ENCODE data around the gene USP17L21.
"Not testable (repeated sequence)": the region's sequence is repeated elsewhere in the genome, so short reads cannot be mapped to it uniquely, and the experiment has no call there.

The USP17L21 gene, protein sequence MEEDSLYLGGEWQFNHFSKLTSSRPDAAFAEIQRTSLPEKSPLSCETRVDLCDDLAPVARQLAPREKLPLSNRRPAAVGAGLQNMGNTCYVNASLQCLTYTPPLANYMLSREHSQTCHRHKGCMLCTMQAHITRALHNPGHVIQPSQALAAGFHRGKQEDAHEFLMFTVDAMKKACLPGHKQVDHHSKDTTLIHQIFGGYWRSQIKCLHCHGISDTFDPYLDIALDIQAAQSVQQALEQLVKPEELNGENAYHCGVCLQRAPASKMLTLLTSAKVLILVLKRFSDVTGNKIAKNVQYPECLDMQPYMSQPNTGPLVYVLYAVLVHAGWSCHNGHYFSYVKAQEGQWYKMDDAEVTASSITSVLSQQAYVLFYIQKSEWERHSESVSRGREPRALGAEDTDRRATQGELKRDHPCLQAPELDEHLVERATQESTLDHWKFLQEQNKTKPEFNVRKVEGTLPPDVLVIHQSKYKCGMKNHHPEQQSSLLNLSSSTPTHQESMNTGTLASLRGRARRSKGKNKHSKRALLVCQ

DNA sequence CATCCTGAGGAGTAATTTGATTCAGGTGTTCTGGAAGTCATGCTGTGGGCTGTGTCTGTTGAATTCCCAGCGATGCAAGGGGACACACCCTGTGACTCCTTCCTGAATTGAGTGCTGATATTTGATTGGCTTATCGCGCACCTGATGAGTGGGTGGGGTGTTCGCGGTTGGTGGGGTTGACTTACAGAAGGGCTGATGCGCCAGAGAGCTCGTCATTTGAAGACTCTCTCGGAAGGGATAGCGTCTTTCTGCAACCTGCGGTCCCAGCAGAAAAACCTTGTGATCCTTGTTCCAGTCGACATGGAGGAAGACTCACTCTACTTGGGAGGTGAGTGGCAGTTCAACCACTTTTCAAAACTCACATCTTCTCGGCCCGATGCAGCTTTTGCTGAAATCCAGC is at the start of gene USP17L21:
Gene USP17L21 (plus strand): TSS at position 301 of the 400 bp plus-strand sequence. CDS start 0 bp downstream, at position 301.
- DNase-seq = not testable (repeated sequence)

DNA sequence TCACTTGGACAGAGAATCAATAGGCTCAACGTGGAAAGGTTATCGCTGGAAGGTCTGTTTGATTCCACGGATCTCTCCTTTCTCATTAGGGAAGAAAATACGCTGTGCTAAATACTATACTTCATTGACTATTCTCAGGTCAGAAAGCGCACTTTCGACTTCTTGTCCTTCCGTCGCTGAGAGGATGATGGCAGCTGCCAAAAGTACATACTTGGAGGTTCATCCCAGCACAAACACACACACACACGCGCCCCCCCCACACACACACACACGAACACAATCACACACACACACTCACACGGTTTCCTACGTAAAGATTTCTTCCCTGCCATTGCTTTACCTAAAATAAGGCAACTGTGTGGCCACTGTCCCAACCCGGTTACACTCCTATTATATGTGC is 48.0 kb upstream of the USP17L21 start:
- not testable (repeated sequence) for DNase-seq

DNA sequence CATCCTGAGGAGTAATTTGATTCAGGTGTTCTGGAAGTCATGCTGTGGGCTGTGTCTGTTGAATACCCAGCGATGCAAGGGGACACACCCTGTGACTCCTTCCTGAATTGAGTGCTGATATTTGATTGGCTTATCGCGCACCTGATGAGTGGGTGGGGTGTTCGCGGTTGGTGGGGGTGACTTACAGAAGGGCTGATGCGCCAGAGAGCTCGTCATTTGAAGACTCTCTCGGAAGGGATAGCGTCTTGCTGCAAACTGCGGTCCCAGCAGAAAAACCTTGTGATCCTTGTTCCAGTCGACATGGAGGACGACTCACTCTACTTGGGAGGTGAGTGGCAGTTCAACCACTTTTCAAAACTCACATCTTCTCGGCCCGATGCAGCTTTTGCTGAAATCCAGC is 47.6 kb upstream of the USP17L21 start, which contains the start of gene USP17L11:
Gene USP17L11 (plus strand): TSS at position 301 of the 400 bp plus-strand sequence. CDS start 0 bp downstream, at position 301.
- not testable (repeated sequence) for DNase-seq

DNA sequence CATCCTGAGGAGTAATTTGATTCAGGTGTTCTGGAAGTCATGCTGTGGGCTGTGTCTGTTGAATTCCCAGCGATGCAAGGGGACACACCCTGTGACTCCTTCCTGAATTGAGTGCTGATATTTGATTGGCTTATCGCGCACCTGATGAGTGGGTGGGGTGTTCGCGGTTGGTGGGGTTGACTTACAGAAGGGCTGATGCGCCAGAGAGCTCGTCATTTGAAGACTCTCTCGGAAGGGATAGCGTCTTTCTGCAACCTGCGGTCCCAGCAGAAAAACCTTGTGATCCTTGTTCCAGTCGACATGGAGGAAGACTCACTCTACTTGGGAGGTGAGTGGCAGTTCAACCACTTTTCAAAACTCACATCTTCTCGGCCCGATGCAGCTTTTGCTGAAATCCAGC is 42.8 kb upstream of the USP17L21 start, which contains the start of gene USP17L12:
Gene USP17L12 (plus strand): TSS at position 301 of the 400 bp plus-strand sequence. CDS start 0 bp downstream, at position 301.
- not testable (repeated sequence) for DNase-seq

DNA sequence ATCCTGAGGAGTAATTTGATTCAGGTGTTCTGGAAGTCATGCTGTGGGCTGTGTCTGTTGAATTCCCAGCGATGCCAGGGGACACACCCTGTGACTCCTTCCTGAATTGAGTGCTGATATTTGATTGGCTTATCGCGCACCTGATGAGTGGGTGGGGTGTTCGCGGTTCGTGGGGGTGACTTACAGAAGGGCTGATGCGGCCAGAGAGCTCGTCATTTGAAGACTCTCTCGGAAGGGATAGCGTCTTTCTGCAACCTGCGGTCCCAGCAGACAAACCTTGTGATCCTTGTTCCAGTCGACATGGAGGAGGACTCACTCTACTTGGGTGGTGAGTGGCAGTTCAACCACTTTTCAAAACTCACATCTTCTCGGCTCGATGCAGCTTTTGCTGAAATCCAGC is 38.1 kb upstream of the USP17L21 start, which contains the start of gene USP17L13:
Gene USP17L13 (plus strand): TSS at position 301 of the 400 bp plus-strand sequence. CDS start 0 bp downstream, at position 301.
- not testable (repeated sequence) for DNase-seq

DNA sequence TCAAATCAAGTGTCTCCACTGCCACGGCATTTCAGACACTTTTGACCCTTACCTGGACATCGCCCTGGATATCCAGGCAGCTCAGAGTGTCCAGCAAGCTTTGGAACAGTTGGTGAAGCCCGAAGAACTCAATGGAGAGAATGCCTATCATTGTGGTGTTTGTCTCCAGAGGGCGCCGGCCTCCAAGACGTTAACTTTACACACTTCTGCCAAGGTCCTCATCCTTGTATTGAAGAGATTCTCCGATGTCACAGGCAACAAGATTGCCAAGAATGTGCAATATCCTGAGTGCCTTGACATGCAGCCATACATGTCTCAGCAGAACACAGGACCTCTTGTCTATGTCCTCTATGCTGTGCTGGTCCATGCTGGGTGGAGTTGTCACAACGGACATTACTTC is 32.4 kb upstream of the USP17L21 start:
- not testable (repeated sequence) for DNase-seq

DNA sequence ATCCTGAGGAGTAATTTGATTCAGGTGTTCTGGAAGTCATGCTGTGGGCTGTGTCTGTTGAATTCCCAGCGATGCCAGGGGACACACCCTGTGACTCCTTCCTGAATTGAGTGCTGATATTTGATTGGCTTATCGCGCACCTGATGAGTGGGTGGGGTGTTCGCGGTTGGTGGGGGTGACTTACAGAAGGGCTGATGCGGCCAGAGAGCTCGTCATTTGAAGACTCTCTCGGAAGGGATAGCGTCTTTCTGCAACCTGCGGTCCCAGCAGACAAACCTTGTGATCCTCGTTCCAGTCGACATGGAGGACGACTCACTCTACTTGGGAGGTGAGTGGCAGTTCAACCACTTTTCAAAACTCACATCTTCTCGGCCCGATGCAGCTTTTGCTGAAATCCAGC is 28.6 kb upstream of the USP17L21 start, which contains the start of gene USP17L15:
Gene USP17L15 (plus strand): TSS at position 301 of the 400 bp plus-strand sequence. CDS start 0 bp downstream, at position 301.
- not testable (repeated sequence) for DNase-seq

DNA sequence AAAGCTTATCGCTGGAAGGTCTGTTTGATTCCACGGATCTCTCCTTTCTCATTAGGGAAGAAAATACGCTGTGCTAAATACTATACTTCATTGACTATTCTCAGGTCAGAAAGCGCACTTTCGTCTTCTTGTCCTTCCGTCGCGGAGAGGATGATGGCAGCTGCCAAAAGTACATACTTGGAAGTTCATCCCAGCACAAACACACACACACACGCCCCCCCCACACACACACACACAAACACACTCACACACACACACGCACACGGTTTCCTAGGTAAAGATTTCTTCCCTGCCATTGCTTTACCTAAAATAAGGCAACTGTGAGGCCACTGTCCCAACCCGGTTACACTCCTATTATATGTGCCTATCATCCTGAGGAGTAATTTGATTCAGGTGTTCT is 24.2 kb upstream of the USP17L21 start:
- not testable (repeated sequence) for DNase-seq

DNA sequence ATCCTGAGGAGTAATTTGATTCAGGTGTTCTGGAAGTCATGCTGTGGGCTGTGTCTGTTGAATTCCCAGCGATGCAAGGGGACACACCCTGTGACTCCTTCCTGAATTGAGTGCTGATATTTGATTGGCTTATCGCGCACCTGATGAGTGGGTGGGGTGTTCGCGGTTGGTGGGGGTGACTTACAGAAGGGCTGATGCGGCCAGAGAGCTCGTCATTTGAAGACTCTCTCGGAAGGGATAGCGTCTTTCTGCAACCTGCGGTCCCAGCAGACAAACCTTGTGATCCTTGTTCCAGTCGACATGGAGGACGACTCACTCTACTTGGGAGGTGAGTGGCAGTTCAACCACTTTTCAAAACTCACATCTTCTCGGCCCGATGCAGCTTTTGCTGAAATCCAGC is 19.1 kb upstream of the USP17L21 start, which contains the start of gene USP17L17:
Gene USP17L17 (plus strand): TSS at position 301 of the 400 bp plus-strand sequence. CDS start 0 bp downstream, at position 301.
- not testable (repeated sequence) for DNase-seq

DNA sequence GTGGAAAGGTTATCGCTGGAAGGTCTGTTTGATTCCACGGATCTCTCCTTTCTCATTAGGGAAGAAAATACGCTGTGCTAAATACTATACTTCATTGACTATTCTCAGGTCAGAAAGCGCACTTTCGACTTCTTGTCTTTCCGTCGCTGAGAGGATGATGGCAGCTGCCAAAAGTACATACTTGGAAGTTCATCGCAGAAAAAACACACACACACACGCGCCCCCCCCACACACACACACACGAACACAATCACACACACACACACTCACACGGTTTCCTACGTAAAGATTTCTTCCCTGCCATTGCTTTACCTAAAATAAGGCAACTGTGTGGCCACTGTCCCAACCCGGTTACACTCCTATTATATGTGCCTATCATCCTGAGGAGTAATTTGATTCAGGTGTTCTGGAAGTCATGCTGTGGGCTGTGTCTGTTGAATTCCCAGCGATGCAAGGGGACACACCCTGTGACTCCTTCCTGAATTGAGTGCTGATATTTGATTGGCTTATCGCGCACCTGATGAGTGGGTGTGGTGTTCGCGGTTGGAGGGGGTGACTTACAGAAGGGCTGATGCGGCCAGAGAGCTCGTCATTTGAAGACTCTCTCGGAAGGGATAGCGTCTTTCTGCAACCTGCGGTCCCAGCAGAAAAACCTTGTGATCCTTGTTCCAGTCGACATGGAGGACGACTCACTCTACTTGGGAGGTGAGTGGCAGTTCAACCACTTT is 14.6 kb upstream of the USP17L21 start, which contains the start of gene USP17L18:
Gene USP17L18 (plus strand): TSS at position 678 of the 728 bp plus-strand sequence. CDS start 0 bp downstream, at position 678.
- not testable (repeated sequence) for DNase-seq

DNA sequence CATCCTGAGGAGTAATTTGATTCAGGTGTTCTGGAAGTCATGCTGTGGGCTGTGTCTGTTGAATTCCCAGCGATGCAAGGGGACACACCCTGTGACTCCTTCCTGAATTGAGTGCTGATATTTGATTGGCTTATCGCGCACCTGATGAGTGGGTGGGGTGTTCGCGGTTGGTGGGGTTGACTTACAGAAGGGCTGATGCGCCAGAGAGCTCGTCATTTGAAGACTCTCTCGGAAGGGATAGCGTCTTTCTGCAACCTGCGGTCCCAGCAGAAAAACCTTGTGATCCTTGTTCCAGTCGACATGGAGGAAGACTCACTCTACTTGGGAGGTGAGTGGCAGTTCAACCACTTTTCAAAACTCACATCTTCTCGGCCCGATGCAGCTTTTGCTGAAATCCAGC is 9.6 kb upstream of the USP17L21 start, which contains the start of gene USP17L19:
Gene USP17L19 (plus strand): TSS at position 301 of the 400 bp plus-strand sequence. CDS start 0 bp downstream, at position 301.
- not testable (repeated sequence) for DNase-seq

DNA sequence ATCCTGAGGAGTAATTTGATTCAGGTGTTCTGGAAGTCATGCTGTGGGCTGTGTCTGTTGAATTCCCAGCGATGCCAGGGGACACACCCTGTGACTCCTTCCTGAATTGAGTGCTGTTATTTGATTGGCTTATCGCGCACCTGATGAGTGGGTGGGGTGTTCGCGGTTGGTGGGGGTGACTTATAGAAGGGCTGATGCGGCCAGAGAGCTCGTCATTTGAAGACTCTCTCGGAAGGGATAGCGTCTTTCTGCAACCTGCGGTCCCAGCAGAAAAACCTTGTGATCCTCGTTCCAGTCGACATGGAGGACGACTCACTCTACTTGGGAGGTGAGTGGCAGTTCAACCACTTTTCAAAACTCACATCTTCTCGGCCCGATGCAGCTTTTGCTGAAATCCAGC is 4.8 kb upstream of the USP17L21 start, which contains the start of gene USP17L20:
Gene USP17L20 (plus strand): TSS at position 301 of the 400 bp plus-strand sequence. CDS start 0 bp downstream, at position 301.
- DNase-seq = not testable (repeated sequence)

DNA sequence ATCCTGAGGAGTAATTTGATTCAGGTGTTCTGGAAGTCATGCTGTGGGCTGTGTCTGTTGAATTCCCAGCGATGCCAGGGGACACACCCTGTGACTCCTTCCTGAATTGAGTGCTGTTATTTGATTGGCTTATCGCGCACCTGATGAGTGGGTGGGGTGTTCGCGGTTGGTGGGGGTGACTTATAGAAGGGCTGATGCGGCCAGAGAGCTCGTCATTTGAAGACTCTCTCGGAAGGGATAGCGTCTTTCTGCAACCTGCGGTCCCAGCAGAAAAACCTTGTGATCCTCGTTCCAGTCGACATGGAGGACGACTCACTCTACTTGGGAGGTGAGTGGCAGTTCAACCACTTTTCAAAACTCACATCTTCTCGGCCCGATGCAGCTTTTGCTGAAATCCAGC is 4.6 kb downstream of the USP17L21 start, which contains the start of gene USP17L22:
Gene USP17L22 (plus strand): TSS at position 301 of the 400 bp plus-strand sequence. CDS start 0 bp downstream, at position 301.
- DNase-seq = not testable (repeated sequence)

DNA sequence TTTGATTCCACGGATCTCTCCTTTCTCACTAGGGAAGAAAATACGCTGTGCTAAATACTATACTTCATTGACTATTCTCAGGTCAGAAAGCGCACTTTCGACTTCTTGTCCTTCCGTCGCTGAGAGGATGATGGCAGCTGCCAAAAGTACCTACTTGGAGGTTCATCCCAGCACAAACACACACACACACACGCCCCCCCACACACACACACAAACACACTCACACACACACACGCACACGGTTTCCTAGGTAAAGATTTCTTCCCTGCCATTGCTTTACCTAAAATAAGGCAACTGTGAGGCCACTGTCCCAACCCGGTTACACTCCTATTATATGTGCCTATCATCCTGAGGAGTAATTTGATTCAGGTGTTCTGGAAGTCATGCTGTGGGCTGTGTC is 9.0 kb downstream of the USP17L21 start:
- DNase-seq = not testable (repeated sequence)

All from NCI-H146 (cell line).